HuH-7 (cell line): ENCODE data around the gene KAT7.
"Not testable (repeated sequence)": the region's sequence is repeated elsewhere in the genome, so short reads cannot be mapped to it uniquely, and the experiment has no call there.

Experiments used
- DNase-seq: peaks from one replicate; pipeline ENCODE4 v3.0.0; 2011; ENCODE audit warnings: low spot score

KAT7 gene

DNA sequence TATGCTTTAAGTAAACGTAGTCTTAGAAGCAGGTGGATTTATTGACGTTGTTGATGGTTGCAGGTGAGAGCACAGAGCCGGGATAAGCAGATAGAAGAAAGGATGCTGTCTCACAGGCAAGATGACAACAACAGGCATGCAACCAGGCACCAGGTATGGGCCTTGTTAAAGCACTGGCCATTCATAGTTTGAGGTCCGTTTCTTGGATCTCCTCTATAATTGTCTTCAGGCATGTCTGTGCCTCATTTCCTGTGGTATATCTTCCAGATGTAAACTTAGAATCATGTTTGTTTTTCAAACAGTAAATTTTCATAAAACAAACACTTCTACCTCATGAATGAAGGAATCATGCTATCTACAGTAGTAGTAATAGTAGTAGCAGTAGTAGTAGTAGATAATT is 20.6 kb downstream of the KAT7 start:
- no peak for DNase-seq

- no peak for DNase-seq
Observed at GRCh38 chr17:49814781-49815529, 26.5 kb downstream of the KAT7 start.

DNA sequence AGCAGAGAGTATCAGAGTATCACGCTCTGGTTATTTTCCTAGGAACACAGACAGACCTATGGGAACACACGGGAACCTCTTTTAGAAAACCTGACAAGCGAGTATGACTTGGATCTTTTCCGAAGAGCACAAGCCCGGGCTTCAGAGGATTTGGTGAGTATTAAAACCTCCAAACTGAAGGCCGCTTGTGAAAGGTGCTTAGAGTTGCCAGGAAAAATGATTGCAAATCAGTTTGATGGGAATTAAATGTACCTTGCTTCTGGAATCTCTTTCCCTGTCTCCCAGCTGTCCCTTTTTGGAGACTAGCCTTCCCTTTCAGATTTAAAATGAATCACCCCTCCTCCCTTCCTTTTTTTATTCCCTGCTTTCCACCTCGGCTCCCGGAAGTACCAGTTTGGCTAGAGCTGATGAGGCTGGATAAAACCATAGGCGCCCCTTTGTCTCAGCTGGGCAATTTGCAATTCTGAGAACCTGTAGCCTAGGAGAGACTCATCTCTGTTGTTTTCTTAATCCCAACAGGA is 27.3 kb downstream of the KAT7 start:
- DNase-seq = no peak

DNA sequence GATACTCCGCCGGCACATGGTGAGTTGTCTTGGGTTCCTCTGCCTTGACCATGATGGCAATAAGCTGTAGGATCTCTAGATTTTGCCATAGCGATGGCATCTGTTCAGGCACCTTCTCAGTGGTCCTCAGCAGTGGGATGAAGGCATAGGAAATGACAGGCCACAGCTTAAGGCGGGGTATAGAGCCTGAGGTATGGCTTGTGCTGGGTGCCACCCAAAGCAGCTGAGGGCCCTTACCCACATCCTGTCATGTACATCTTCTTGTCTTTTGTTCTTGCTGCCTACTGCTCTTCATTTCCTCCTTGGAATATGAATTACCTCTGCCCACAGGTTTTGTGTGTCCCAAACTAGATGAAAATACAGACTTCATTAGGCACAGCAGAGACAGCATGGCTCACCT is 29.5 kb downstream of the KAT7 start:
- no peak for DNase-seq

DNA sequence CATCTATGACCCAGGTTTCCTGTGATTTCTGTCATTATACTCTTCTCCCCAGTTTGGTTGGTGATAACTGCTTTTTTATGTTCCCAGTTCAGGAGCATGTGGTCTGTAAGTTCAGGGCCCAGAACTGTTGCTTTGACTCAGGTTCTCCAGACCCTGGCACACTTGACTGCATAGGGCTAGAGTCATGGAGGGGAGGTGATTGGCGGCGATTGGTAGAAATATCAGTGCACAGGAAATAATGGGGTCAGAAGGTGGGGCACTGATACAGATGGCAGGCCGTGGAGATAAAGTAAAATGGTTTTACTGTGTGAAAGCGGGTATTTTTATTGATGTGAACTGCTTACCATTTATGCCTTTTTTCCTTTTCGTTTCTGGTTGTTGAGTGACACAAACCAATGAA is 30.7 kb downstream of the KAT7 start:
- DNase-seq = no peak

GRCh38 chr17:49819651-49820050 is 31.2 kb downstream of the KAT7 start:
- no peak for DNase-seq

DNA sequence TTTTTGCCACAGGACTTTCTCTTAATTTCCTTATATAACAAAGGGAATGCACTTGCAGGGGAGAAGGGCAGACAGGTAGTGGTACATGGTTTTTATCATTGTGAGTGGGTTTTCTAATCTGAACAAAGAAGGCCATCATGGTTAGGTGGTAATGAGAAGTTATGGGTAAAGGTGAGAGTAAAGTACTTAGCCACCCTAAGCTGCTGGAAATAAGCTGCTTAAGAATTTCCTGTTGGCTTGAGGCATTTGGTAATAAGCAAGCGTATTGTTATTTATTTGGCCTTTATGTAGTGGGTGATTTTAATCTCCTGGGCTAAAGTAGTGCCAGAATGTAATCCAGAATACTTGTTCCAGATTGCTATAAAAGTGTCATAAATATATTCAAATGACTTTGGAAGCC is 32.3 kb downstream of the KAT7 start:
- no peak for DNase-seq

- no peak for DNase-seq
Observed at GRCh38 chr17:49821466-49821865, 33.0 kb downstream of the KAT7 start.

DNA sequence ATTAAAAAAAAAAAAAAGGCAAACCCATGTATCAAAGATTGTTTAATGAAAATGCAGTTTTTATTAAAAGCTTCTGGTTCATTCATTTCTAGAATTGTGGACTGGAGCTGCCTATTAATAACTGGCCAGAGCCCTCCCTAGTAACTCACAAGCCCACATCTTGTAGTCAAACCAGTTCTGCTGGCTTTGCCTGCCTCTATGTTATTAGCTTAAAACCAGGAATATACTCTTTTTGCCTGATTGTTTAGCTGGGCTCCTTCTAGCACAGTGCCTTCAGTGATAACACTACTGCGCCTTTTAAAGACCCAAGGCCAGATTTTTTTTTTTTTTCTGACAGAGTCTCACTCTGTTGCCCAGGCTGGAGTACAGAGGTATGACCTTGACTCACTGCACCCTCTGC is 33.4 kb downstream of the KAT7 start:
- DNase-seq = no peak

GRCh38 chr17:49822829-49823228 is 34.3 kb downstream of the KAT7 start:
- DNase-seq = no peak

- no peak for DNase-seq
Observed at GRCh38 chr17:49823614-49824013, 35.1 kb downstream of the KAT7 start.

DNA sequence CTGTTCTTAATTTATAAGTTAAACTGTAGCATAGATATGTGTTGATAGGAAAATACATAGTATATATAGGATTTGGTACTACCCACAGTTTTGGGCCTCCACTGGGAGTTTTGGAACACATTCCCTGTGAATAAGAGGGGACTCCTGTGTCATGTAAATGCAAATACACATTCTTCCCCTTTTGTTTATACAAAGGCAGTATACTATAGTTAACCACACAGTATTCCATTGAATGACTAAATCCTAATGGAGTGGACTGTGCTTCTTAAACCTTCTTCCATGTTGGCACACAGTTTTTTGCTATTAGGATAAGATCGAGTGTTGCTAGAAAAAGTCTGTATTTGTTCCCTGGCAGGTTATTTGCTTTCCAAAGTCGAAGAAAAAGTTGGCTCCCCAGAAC is 37.2 kb downstream of the KAT7 start:
- no peak for DNase-seq

DNA sequence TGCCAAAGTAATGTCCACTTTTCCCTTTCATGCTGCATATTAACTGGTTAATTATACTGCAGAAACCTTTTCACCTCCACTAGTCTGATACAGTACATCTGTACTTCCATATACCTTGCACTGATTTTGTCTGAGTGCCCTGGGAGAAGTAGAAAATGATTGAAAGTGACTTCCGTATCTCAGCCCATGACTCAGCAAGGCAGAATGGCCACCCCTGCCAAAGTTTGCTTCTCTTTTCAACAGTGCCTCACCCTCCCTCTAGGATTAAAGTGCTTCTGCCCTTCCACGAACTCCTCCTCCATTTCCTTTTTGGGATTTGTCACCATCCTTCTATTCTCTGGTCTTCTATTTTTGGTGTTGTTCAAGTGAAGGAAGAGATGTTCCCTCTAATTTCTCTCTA is 39.8 kb downstream of the KAT7 start:
- DNase-seq = not testable (repeated sequence)

DNA sequence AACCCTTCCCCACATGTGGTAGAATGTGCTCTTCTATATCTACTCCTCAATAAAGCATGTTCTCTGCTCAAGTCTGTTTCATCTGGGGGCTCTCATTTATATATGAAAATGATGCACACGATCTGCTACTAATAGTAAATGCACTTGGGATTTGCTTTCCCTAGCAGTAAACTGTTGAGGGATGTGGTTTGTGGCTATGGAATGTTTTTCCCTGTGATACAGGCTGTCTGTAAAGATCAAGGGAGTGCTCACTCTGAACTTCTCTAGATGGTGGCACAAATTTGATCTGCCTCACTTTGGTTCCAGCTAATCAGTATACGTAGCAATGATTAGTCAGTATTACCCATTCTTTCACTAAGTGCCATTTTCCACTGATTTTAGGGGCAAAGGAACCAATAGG is 40.5 kb downstream of the KAT7 start:
- DNase-seq = no peak

DNA sequence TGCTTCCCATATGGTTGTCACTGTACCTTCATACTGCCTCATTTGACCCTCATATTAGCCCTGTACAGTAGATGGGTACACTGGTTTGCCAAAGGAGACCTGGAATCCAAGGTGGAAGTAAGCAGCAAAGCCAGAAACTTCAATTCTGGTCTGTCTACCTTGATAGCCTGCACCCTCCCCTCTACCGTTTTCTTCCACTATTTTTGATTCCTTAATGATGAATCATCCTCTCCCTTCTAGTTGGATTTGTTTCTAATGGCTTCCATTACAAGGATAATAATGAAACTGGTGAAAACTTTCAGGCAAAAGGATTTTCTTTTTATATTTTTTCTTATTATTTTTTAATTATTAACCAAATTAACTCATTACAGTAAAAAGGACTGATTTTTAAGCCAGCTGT is 42.1 kb downstream of the KAT7 start:
- no peak for DNase-seq

GRCh38 chr17:49832840-49833599 is 44.5 kb downstream of the KAT7 start:
- no peak for DNase-seq

DNA sequence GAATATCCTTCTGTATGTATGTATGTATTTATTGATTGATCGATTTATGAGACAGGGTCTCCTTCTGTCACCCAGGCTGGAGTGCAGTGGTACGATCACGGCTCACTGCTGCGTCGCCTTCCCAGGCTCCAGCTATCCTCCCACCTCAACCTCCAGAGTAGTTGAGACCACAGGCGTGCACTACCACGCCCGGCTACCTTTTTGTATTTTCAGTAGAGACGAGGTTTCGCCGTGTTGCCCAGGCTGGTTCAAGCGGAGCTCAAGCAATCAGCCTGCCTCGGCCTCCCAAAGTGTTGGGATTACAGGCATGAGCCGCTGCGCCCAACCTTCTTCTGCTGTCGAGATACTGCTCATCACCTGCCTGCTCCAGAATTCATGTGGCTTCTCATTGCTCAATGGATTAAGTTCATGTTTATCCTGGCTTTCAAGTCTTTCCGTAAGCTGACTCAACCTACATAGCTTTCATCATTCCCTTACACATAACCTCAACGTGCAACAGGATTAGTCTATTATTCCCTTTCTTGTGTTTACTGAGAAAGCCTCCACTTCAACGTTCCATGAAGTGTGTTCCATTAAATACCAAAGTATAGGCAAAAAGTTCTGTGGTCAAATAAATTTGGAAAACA is 45.8 kb downstream of the KAT7 start:
- DNase-seq = no peak

DNA sequence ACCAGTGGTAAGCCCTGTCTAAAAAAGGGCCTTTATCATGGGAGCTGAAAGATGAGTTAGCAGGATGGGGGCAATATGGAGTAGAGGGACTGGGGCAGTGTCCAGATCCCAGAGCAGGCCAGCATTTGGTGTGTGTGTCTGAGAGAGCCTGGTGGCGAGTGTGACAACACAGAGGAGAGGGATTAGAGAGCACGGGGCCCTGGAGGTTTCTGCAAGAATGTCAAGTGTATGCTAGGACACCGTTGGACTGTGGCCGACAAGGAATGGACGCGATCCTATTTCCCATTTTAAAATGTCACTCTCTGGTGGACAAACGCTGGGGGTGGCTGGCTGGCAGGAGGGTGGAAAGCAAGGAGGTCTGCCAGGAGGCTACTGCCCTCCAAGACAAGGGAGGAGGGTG is 47.0 kb downstream of the KAT7 start:
- DNase-seq = no peak

- no peak for DNase-seq
Observed at GRCh38 chr17:49836111-49837030, 47.9 kb downstream of the KAT7 start.

GRCh38 chr17:49839455-49839854 is 51.0 kb downstream of the KAT7 start:
- no peak for DNase-seq

DNA sequence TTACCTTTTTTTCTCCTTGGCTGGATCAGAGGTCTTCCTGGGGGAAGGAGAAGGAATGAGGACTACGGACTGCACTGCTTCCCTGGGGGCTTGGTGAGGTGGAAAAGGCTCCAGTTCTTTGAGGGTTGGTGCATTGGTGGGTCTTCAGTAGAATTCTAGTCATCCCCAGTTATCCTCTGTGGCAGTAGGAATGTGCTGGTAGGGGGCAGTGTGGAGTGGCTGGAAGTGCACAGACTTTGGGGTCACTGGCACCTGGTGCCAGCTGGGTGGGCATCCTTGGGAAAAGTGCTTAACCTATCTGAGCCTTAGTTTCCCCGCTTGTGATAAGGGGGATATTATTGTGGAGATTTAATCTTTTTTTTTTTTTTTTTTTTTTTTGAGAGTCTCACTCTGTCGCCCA is 53.1 kb downstream of the KAT7 start:
- DNase-seq = no peak

GRCh38 chr17:49842371-49842770 is 53.9 kb downstream of the KAT7 start:
- DNase-seq = no peak
